Stimulated activated CD4-positive, alpha-beta T cell treated with anti-CD3 and anti-CD28 coated beads, Interleukin-12 subunit alpha, Interleukin-12 subunit beta, amount 100 ng/mL, for 48 hours (primary cell): ENCODE data around the gene PRSS22.

Experiments
- DNase-seq, 3 donors: peaks; one replicate each; pipeline ENCODE4 v3.0.0-alpha.2; 2020; ENCODE audit warnings: low read depth in 2 of 3, low spot score in 1 of 3

PRSS22 gene

DNA sequence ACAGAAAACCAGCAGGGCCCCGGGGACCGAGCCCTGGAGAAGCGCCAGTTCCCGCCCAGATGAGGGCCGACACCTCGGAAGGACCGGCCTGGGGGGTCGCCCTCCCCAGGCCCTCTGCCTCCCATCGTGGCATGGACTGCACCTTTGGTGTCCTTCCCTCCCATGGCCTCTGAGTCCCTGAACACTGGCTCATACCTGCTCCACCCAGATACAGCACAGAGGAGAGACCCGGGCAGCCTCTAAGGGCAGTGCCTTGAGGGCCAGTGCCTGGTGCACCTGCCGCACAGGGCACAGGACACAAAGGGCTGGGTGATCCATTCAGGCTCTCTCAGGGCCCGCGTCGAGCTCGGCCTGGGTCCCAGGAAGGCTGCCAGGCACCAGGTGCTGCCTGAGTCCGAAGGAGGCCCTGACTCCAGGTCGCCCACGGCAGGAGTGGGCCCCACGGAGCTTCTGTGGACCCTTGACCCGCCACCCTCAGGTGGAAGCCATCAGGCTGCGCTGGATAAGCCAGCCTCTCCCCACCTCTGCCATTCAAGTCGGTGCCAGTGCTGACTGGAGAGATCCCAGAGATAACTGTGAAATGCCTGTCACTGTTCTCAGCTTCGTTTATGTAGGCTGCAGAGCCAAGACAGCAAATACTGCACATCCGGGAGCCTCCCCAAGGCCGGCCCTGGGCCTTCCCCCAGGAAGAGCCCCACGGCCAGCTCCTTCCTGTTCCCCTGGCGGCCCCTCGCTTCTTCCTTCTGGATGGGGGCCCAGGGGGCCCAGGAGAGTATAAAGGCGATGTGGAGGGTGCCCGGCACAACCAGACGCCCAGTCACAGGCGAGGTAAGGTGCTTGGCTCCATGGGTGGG, 28.2 kb downstream of the PRSS22 start, which contains the start of gene ZG16B:
Gene ZG16B (plus strand): TSS at position 803 of the 854 bp plus-strand sequence. CDS start 139 bp downstream, outside the sequence.
- no peak for DNase-seq

GRCh38 chr16:2828876-2829430, 29.0 kb downstream of the PRSS22 start:
- DNase-seq: no peak

GRCh38 chr16:2828521-2828840, 29.5 kb downstream of the PRSS22 start:
- no peak for DNase-seq

DNA sequence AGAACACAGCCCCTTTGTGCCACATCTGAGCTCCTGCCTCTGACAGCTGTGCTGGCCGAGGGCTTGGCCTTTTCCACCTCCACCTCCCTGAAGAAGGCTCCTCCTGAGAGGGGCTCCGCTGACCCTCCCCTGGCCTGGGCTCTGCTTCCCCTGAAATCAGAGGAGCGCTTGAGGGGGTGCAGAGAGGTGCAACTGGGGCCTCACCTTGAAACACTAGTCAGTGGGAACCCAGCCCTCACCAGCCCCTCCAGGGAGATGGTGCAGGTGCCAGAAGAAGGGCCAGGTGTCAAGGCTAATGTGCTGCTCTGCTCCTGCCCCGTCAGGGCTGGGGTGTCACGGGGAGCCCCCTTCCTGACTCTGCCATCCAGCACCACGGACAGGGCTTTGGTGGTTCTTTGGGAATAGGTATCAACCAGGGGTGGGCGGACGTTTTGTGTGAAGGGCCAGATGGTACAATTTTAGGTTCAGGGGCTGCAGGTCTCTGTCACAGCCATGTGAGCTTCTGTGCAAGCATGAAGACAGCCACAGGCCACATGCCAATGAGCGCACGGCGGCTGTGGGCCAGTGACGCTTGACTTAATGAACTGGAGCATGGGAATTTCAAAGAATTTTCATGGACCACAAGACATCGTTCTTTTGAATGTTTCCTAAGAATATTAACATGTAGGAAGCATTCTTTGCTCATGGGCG, 30.0 kb downstream of the PRSS22 start:
- DNase-seq: no peak

GRCh38 chr16:2827374-2827791, 30.6 kb downstream of the PRSS22 start:
- DNase-seq: no peak

GRCh38 chr16:2826591-2827373, 31.2 kb downstream of the PRSS22 start:
- DNase-seq: no peak

DNA sequence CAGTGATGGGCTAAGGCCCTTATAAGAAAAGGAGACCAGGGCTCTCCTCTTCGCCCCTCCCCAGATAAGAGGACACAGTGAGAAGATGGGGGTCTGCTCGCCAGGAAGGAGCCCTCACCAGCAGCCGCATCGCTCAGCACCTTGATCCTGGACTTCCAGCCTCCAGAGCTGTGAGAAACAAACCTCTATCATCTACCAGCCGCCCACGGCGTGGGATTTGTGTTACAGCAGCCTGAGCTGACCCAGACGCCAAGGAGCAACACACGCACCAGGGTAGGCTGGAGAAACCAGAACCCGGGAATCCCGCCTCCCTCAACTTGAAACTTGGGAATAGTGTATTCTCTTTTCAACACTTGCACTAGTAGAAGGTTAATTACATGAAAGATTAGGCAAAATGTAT, 32.1 kb downstream of the PRSS22 start:
- no peak for DNase-seq

DNA sequence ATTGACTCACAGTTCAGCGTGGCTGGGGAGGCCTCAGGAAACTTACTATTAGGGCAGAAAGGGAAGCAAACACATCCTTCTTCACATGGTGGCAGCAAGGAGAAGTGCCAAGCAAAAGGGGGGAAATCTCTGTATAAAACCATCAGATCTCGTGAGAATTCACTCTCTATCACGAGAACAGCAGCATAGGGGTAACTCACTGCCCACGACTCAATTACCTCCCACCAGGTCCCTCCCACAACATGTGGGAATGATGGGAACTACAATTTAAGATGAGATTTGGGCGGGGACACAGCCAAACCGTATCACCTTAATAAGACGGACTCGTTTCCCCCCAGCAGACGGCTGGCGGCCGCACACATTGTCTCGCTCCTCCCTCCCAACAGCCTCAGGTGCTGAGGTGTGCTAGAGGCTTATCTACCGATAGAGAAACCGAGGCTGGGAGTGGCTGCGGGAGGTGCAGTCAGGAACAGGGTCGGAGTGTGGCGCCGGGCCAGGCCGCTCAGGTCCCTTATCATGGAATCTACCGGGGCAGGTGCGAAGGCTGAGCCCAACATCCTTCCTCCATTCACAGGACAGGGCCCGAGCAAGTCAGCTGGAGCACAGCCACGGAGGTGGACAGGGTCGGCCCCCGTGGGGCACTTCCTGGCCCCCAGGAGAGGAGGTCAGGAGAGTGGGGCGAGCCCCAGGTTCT, 32.8 kb downstream of the PRSS22 start:
- DNase-seq: no peak

DNA sequence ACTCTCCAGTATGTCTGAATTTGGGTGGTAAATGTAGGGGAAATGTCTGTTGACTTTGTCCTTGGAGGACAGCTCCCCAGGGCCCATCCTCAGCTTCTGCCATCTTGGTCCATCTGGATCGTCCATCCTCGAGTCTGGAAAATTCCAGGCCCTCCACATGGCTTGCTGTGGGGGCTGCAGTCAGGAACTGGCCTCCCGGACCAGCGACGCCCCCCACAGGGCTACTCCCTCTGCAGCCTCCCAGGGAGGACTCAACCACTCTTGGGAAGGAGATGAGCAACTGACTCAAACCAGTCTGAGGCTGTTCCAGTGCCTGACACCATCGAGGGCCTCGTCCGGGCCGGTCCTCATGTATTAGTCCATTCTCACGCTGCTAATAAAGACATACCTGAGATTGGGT, 33.3 kb downstream of the PRSS22 start:
- DNase-seq: no peak

DNA sequence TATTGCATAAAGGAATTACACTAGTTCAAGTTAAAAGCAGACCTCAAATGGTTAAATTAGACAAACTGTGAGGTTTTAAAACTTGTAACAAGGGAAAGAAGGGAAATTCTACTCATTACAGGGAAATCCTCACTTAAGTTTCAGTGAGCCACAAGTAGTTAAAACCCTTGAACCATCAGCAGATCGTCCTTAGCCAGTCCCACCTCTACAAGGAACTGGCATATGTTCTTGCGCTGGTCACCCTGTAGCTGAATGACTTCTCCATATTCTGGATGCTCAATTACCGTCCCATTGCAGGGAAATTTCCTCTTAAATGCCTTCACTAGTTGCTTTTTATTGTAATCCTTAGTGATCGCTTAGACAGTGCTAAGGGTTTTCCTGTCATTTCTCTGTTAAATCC, 35.5 kb downstream of the PRSS22 start:
- no peak for DNase-seq

DNA sequence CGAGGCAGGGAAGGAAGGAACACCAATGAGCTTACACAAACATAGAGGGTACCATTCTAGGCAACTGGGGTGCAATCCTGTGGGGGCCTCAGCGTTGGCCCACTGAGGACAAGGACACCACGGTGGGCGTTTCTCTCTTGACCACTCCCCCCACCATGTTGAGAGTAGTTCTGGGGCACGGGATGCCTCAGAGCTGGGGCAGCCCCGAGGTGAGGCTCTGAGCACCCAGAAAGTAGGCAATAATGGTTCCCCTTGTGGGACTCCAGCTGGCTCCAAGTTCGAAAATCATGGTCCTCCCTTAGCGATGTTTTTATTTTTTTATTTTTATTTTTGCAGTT, 35.8 kb downstream of the PRSS22 start:
- DNase-seq: no peak

GRCh38 chr16:2821487-2822157, 36.3 kb downstream of the PRSS22 start:
- no peak for DNase-seq

- DNase-seq: no peak
Observed at GRCh38 chr16:2820836-2821486, 37.0 kb downstream of the PRSS22 start.

DNA sequence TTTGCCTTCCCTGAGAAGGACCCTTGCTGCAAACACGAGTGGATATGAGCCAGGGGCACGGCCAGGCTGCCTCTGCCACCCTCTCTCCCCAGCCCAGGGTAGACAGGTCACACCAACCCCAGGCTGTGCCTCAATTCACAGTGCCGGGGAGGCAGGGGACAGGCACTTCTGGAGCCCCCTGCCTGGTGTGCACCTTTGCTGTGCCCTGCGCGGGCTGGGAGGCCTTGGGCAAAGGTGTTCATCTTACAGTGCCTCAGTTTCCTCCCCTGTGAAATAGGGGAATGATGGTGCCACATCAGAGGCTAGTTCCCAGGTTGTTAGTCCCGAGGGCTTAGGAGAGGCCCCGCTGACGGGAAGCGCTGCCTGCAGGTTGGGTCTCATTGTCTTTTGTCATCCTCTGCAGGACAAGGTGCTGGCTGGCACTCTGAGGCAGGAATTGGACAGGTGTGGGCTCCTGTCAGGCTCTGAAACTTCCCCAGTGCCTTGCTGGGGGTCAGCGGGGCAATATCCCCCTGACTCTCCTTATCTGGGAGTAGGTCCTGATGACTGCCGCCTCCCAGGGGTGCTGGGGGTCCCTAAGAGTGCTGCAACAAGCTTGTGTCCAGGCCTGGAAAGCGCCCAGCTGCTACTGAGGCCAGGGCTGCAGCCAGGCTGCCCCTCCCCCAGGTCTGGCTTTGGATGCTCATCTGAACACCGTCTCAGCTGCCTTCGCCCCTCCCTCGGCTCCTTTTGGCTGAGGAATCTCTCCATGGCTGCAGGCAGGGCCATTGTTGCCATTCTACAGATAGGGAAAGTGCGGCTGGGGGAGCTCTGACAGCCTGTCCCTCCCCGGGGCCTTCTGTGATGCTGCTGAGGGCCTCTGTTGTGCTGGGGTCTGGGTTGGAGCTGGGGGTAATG, 37.8 kb downstream of the PRSS22 start:
- no peak for DNase-seq

DNA sequence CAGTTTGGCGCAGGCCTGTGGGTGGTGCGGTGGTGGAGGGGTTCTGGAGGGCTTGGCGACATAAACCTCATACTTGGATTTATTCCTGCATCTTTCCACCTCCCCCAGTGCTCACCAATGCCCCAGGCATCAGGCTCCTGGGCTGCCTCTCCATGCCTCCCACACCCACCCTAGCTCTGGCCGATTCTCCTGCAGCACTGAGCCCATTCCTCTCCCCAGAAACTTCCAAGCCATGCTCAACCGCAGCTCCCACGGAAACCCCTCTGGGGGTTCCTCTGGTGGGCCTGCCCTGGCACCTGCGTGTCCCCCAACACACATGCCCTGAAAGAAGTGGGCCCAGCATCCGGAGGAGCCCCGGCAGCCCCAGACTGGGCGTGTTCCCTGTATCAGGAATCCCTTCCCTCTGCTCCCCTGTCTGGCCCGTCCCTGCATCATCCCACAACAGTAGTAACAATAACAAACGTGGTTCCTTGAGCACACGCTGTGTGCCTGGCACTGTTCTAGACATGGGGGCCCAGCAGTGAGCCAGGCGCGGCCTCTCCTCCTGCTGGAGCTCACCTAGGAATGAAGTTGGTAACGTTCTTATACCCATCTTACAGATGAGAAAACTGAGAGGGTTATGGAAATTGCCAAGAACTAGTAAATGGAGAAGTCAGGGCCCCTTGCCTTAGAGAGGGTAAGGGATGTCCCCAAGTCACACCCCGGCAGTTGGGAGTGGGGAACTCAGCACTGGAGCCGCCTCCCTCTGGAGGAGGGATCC, 38.6 kb downstream of the PRSS22 start:
- DNase-seq: no peak

DNA sequence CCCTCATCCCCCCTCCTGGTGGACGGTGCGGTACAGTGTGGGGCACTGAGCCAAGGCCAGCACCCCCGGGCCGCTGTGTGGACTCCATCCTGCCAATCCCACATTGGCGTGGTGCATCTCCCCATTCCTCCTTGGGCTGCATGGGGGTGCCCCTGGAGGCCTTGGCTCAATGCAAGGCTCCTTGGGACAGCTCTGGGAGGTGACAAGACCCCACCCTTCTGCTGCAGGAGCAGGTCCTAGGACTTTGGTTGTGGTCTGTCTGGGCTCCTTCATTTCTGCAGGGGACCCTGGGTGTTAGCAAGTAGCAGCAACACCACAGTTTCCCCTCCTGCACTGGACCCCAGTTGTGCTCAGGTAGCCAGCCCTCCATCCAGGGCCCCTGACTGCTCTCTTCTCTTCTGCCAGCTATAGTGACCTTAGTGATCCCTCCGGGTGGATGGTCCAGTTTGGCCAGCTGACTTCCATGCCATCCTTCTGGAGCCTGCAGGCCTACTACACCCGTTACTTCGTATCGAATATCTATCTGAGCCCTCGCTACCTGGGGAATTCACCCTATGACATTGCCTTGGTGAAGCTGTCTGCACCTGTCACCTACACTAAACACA, 39.6 kb downstream of the PRSS22 start:
- no peak for DNase-seq

GRCh38 chr16:2817340-2818271, 40.4 kb downstream of the PRSS22 start:
- DNase-seq: no peak
